Fibroblast of mammary gland (primary cell): ENCODE measurements around the gene FMNL1.
A peak's percentile ranks its signal among the peaks of the same experiment; 100 is the strongest.
"Not testable (repeated sequence)": the region's sequence is repeated elsewhere in the genome, so short reads cannot be mapped to it uniquely, and the experiment has no call there.

Experiments
- DNase-seq: peaks from one replicate; pipeline ENCODE4 v3.0.0-alpha.2; 2010; ENCODE audit warnings: low read depth
- H3K4me3 ChIP-seq: 2 replicates; pipeline ENCODE4 v1.5.1; 2011; ENCODE audit warnings: low read depth, mild to moderate bottlenecking, low read length, moderate library complexity; ENCODE audit not compliant: control insufficient read depth
- TF ChIP-seq, protein P1 (sequence below): conservative IDR thresholded peaks from 2 replicates; pipeline ENCODE4 v1.5.1; 2011; ENCODE audit warnings: low read depth, low read length, inconsistent platforms; ENCODE audit not compliant: control insufficient read depth, insufficient read depth

Gene FMNL1

DNA sequence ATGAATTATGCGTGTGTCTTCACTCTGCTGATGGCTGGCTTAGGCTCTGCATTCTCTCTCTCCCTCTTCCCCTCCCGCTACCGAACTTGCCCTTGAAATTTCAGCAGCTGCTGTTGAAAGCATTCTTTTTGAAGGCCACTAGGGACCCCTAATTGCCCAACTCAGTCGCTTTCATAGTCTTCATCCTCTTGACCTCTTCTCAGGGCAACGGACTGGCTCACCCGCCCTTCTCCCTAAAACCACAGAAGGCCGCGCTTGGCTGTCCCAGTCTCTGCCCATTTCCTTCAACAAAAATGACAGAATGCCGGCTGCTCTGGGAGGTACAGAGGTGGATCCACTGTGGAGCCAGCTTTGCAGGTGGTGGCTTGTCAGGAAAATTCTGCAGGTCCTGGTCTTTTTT lies 21.0 kb upstream of the FMNL1 start:
- TF ChIP-seq, protein P1, sequence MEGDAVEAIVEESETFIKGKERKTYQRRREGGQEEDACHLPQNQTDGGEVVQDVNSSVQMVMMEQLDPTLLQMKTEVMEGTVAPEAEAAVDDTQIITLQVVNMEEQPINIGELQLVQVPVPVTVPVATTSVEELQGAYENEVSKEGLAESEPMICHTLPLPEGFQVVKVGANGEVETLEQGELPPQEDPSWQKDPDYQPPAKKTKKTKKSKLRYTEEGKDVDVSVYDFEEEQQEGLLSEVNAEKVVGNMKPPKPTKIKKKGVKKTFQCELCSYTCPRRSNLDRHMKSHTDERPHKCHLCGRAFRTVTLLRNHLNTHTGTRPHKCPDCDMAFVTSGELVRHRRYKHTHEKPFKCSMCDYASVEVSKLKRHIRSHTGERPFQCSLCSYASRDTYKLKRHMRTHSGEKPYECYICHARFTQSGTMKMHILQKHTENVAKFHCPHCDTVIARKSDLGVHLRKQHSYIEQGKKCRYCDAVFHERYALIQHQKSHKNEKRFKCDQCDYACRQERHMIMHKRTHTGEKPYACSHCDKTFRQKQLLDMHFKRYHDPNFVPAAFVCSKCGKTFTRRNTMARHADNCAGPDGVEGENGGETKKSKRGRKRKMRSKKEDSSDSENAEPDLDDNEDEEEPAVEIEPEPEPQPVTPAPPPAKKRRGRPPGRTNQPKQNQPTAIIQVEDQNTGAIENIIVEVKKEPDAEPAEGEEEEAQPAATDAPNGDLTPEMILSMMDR = no peak
- H3K4me3 ChIP-seq = no peak overlapping the region
- peak; percentile 65 for DNase-seq

DNA sequence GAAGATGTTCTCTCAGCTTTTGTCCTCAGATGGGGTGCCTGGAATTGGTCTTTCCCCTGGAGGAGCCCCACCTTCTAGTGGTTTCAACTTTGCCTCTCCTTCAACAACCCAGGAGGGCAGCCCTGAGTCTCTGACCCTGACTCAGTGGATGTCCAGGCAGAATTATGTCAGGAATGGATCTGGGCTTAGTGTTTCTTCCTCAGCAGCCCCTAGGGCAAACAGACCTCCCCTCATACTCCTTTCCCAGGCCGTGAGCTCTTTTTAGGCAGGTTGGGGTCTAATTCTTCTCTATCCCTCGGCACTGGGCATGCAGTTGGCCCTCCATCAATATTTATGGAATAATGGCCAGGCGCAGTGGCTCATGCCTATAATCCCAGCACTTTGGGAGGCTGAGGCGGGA lies 20.2 kb upstream of the FMNL1 start:
- no peak overlapping the region for H3K4me3 ChIP-seq
- TF ChIP-seq, protein P1 = no peak
- no peak for DNase-seq

DNA sequence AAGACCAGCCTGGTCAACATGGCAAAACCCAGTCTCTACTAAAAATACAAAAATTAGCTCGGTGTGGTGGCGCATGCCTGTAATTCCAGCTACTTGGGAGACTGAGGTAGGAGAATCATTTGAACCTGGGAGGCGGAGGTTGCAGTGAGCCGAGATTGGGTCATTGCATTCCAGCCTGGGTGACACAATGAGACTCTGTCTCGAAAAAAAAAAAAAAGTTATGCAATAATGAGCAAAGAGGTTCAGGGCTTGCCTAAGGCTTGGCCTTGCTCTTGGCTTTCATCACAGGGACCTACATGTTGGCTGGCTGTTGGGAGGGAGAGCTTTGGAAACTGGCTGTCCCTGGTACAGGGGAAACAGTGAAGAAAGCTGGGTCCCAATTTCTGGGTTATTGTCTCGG lies 19.8 kb upstream of the FMNL1 start:
- not testable (repeated sequence) for H3K4me3 ChIP-seq
- peak; percentile 71 for DNase-seq

DNA sequence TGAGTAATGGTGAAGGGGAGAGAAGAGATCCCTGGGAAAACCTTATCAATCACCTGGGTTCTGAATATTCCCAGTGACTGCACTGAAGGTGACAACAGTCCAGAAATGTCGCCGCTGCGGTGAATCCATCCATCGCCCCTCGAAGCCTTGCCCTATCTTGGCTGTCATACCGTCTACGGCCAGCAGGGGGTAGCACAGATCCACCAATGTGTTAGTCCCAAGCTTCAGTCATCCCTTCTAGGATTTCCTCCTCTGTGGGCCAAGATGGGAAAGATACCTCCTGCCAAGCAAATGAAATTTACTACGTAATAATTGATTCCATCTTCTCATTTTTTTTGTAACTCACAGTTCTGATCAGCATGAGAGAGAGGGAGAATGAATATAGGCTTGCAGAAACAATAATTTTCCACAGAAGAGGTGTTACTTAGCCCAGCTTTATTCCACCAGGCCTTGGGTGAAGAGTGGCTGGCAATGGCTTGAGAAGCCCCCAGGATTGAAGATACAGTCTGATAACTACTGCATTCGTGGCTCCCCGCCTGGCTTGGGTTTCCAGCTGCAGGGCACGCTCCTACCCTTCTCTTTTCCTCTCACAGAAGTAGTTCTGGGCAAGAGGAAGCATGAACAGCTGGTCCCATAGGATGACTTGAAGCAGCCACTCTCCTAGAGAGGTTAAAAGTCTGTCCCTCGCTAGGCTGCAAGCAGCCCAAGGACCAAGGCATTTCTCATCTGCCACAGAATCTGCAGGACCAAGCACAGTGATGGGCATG lies 2.6 kb upstream of the FMNL1 start:
- TF ChIP-seq, protein P1 = peak; percentile 92
- DNase-seq = peak; percentile 89
- H3K4me3 ChIP-seq = no peak overlapping the region

DNA sequence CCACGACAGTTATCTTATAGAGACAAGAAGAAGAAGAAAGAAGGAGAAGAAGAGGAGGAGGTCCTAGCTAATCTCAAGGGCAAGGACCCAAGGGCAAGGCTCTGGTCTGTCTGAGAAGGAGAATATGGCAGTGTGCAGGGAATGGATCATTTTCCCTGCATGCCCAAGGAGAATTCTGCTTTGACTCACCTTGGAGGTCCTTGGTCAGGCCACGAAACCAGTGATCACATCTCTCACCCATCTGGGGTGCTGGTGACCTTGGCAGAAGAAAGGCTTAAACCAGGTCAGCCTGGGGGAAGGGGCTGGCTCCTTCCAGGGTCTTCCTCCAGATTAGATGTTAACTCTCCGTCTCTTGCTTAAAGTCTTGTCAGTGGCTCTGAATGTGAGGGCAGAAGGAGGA lies 1.6 kb upstream of the FMNL1 start:
- H3K4me3 ChIP-seq = no peak overlapping the region
- no peak for DNase-seq
- TF ChIP-seq, protein P1 = no peak

DNA sequence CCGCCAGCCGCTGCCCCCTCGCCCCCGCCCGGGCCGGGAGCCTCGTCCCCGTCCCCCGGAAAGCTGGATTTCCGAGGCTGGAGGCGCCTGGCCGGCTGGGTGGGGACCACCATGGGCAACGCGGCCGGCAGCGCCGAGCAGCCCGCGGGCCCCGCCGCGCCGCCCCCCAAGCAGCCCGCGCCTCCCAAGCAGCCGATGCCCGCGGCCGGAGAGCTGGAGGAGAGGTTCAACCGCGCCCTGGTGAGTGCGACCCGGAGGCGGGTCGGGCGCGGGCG lies 266 bp downstream of the FMNL1 start:
- DNase-seq = no peak
- no peak overlapping the region for H3K4me3 ChIP-seq
- TF ChIP-seq, protein P1 = no peak

DNA sequence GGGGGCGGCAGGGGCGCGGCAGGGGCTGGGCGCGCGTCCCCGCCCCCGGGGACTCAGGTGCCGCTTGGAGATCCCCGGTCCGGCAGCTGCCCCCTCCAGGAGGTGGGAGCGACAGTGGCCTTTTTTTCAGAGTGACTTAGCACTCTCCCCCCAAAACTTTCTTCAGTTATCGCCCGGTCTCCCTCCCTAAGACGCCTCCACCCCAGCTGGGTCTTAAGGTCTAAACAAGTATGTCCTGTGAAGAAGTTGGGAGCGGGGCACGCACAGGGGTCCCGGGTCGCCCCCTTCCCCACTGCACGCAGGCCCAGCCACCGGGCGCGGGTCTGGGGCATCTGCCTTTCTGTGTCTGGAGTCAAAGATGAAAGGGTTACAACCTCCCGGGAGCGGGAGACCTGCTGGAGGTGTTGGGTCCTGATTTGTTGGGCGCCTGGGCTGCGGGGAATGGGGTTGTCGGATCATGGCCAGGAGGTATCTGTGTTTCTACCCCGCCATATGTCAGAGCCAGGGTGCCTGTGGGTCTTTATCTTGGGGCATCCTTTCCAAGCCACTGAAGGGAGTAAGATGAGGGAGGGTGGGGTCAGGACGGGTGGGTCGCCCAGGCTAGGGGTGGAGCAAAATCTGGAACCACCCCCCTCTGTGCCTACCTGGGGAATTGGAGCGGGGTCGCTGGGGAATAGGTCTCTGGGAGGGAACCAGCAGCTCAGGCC lies 757 bp downstream of the FMNL1 start:
- DNase-seq = no peak
- peak overlapping the region; percentile 27 for H3K4me3 ChIP-seq
- TF ChIP-seq, protein P1 = no peak
